ENCODE measurements around the gene RNASEH2C. TPM values are rescaled to one million over a fixed set of nuclear protein-coding genes. Genes with fewer than 3 reads are reported as not detected.

The RNASEH2C gene
- total and polyA plus RNA-seq, 10 of the 15 experiments (the other 5 are each of a cell fraction or from before 2014, with no cell fraction given): 5.0 to 160 (median 47.1) TPM

DNA sequence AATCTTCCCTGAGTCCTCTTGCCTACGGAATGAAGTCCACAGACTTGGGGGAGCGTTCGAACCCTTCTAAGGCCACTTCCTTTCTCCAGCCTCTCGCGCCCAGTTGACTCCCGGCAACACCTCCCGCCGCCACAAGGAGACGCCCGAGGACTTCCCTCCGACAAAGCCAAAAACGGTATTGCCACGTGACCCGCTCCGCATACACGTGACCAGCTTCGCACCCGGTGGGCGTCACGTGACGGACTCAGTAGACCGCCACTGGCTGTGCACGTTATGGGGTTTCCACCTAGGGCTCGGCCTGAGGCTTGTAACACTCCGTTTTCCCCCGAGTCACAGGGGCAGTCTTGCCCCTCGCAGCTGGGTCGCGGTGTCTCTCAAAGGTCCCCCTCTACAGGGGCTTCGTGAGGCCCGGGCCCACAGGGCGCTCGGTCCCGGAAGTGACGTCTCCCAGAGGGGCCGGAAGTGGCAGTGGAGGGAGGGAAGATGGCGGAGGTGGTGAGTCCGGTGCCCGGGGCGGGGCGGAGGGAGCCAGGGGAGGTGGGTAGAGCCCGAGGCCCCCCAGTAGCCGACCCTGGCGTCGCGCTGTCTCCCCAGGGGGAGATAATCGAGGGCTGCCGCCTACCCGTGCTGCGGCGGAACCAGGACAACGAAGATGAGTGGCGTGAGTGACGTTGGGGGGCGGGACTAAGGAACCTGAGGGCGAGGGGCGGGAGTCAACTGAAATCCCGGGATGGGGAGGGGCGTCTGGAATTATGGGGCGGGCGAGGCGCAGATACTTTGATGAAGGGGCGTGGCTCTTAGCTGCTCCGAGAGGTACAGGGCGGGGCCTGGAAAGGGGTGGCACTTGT lies 8.6 kb downstream of the RNASEH2C start, which contains the start of gene KAT5 (continued):
- TF ChIP-seq, protein P1, sequence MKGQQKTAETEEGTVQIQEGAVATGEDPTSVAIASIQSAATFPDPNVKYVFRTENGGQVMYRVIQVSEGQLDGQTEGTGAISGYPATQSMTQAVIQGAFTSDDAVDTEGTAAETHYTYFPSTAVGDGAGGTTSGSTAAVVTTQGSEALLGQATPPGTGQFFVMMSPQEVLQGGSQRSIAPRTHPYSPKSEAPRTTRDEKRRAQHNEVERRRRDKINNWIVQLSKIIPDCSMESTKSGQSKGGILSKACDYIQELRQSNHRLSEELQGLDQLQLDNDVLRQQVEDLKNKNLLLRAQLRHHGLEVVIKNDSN (IDR thresholded peaks at IDR 0.05; ENCODE audit: borderline replicate concordance, extremely low read length, insufficient read depth, low read depth, low read length): peak; percentile 100
- TF ChIP-seq NFIC (IDR thresholded peaks at IDR 0.05; ENCODE audit: low read depth, low read length) (peak; percentile 91), PAX5 (IDR thresholded peaks at IDR 0.05; ENCODE audit: borderline replicate concordance, low read depth, low read length) (0 out of 2 replicates have a peak, but pooled peaks have one; percentile 25), ZNF274 (IDR thresholded peaks at IDR 0.05; ENCODE audit: insufficient read depth, insufficient read length) (no peak), POU2F2 (IDR thresholded peaks at IDR 0.05; ENCODE audit: borderline replicate concordance, low read depth, low read length) (peak; percentile 52; the same call in 1 of the 3 replicates), ZNF384 (IDR thresholded peaks at IDR 0.05; ENCODE audit: borderline replicate concordance, low read depth, low read length) (no peak), ZNF24 (IDR thresholded peaks at IDR 0.05) (no peak), ESRRA (IDR thresholded peaks at IDR 0.05; ENCODE audit: low read length) (no peak), NR2C2 (IDR thresholded peaks at IDR 0.05; ENCODE audit: borderline replicate concordance, control insufficient read depth, insufficient read length, low read depth) (no peak), CHD1 (IDR thresholded peaks at IDR 0.05; ENCODE audit: low read depth, low read length) (no peak), NR2C1 (IDR thresholded peaks at IDR 0.05) (peak; percentile 67; the same call in 1 of the 2 replicates), SKIL (IDR thresholded peaks at IDR 0.05; ENCODE audit: low read depth, poor library complexity, severe bottlenecking) (peak; percentile 78), EP300 (IDR thresholded peaks at IDR 0.05; ENCODE audit: borderline replicate concordance in 1 of 2, control insufficient read depth in 1 of 2, low read depth in 2 of 2, low read length in 2 of 2) (peak in 1 of 2 experiments; percentile 16; a peak in 1 of 4 replicates)
- TF ChIP-seq, protein P2, sequence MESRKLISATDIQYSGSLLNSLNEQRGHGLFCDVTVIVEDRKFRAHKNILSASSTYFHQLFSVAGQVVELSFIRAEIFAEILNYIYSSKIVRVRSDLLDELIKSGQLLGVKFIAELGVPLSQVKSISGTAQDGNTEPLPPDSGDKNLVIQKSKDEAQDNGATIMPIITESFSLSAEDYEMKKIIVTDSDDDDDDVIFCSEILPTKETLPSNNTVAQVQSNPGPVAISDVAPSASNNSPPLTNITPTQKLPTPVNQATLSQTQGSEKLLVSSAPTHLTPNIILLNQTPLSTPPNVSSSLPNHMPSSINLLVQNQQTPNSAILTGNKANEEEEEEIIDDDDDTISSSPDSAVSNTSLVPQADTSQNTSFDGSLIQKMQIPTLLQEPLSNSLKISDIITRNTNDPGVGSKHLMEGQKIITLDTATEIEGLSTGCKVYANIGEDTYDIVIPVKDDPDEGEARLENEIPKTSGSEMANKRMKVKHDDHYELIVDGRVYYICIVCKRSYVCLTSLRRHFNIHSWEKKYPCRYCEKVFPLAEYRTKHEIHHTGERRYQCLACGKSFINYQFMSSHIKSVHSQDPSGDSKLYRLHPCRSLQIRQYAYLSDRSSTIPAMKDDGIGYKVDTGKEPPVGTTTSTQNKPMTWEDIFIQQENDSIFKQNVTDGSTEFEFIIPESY (IDR thresholded peaks at IDR 0.05): peak; percentile 78
- TF ChIP-seq, protein P3, sequence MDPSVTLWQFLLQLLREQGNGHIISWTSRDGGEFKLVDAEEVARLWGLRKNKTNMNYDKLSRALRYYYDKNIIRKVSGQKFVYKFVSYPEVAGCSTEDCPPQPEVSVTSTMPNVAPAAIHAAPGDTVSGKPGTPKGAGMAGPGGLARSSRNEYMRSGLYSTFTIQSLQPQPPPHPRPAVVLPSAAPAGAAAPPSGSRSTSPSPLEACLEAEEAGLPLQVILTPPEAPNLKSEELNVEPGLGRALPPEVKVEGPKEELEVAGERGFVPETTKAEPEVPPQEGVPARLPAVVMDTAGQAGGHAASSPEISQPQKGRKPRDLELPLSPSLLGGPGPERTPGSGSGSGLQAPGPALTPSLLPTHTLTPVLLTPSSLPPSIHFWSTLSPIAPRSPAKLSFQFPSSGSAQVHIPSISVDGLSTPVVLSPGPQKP (IDR thresholded peaks at IDR 0.05; ENCODE audit: low read depth, low read length): peak; percentile 72
- TF ChIP-seq, protein P4, sequence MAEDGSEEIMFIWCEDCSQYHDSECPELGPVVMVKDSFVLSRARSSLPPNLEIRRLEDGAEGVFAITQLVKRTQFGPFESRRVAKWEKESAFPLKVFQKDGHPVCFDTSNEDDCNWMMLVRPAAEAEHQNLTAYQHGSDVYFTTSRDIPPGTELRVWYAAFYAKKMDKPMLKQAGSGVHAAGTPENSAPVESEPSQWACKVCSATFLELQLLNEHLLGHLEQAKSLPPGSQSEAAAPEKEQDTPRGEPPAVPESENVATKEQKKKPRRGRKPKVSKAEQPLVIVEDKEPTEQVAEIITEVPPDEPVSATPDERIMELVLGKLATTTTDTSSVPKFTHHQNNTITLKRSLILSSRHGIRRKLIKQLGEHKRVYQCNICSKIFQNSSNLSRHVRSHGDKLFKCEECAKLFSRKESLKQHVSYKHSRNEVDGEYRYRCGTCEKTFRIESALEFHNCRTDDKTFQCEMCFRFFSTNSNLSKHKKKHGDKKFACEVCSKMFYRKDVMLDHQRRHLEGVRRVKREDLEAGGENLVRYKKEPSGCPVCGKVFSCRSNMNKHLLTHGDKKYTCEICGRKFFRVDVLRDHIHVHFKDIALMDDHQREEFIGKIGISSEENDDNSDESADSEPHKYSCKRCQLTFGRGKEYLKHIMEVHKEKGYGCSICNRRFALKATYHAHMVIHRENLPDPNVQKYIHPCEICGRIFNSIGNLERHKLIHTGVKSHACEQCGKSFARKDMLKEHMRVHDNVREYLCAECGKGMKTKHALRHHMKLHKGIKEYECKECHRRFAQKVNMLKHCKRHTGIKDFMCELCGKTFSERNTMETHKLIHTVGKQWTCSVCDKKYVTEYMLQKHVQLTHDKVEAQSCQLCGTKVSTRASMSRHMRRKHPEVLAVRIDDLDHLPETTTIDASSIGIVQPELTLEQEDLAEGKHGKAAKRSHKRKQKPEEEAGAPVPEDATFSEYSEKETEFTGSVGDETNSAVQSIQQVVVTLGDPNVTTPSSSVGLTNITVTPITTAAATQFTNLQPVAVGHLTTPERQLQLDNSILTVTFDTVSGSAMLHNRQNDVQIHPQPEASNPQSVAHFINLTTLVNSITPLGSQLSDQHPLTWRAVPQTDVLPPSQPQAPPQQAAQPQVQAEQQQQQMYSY (CRISPR knock-in tag; IDR thresholded peaks at IDR 0.05): peak; percentile 88

Data from GM12878 (cell line).